HG02970 (cell line): ENCODE results near the gene ZBTB21.
"Not testable (repeated sequence)": the region's sequence is repeated elsewhere in the genome, so short reads cannot be mapped to it uniquely, and the experiment has no call there.

Experiments
- ATAC-seq: cut with Tn5 transposase; IDR thresholded peaks from one replicate; pipeline ENCODE4 v1.9.1; 2021; ENCODE audit warnings: mild to moderate bottlenecking, moderate library complexity, moderate number of reproducible peaks; ENCODE audit not compliant: unreplicated experiment, low FRiP score

The ZBTB21 gene

DNA sequence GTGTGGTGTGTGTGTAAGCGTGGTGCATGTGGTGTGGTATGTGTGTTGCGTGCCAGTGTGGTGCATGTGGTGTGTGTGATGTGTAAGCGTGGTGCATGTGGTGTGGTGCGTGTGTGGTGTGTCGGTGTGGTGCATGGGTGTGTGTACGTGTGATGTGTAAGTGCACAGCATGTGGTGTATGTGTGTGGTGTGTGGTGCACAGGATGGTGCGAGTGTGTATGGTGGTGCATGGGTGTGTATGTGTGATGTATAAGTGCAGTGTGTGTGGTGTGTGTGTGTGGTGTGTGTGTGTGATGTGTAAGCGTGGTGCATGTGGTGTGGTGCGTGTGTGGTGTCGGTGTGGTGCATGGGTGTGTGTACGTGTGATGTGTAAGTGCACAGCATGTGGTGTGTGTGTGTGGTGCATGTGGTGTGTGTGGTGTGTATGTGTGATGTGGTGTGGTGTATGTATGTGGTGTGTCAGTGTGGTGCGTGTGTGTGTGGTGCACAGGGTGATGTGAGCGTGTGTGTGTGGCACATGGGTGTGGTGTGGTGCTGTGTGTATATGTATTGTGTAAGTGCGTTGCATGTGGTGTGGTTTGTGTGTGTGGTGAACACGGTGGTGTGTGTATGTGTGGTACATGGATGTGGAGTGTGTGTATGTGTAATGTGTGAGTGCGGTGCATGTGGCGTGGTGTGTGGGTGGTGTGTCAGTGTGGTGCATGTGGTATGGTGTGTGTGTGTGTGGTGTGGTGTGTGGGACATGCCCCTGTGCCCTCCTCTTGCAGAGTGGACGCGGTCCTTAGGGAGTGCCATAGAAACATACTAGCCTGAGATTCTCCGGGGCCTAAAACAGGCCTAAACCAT, 55.3 kb downstream of the ZBTB21 start:
- ATAC-seq = no peak

DNA sequence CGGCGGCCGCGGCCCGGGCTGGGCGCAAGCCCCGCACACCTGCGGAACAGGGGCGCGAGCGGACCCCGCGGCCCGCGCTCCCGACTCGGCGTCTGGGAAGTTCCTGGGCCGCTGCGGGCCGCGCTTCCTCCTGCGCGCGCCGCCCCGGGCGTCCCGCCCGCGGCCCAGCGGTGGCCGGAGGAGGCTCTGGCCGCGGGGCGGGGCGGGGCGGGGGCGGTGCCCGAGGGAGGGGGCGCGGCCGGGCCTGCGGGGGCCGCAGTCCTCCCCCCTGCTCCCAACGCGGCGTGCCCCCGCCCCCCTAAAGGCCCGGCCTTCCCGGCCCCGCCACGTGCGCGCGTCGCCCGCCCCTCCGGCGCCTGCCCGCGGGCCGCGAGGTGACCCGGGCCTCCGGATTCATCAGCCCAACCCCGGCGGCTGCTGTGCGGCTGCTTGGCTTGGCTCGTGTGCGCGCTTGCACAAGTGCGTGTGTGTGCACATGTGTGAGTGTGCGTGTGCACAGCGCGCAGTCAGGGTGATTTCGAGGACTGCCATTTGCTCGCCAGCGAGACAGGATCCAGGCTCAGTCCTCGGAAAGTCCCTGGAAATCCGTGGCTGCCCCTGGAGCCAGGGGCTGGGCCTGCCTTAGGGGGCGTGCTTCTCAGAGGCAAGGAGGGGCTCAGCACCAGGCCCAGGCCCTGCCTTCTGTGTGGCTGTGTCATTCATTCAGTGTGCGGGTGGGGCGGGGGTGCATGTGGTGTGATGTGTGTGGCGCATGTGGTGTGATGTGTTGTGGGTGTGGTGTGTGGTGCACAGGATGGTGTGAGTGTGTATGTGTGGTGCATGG, 56.1 kb downstream of the ZBTB21 start, which contains the start of gene C2CD2:
C2CD2 (minus strand) TSS at position 188 of the 823 bp plus-strand sequence. CDS start 370 bp downstream, outside the sequence.
- ATAC-seq = peak; percentile 43

DNA sequence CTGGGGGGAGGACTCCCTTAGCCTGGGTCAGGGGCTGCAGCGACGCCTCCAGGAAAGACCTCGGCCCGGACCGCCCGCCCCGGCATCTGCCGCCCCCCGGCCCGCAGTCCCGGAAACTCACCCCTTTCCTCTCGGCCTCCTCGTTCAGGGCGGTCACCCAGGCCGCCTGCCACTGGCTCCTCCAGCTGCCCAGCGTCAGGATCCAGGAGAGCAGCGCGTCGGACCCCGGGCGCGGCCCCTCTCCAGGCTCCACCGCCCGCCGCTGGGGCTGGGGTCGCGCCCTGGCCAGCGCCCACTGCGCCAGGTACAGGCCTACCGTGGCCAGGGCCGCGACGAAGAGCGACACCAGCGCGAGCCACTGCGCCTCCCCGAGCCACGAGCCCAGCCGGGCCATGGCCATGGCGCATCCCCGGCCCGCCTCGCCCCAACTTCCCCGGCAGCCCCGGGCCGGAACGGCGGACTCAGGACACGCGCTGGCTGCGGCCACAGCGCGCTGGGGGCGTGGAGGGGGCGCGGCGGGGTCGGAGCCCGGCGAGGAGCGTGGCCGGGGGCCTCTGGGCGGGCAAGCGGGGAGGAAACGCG, 56.8 kb downstream of the ZBTB21 start:
- ATAC-seq = peak; percentile 17

DNA sequence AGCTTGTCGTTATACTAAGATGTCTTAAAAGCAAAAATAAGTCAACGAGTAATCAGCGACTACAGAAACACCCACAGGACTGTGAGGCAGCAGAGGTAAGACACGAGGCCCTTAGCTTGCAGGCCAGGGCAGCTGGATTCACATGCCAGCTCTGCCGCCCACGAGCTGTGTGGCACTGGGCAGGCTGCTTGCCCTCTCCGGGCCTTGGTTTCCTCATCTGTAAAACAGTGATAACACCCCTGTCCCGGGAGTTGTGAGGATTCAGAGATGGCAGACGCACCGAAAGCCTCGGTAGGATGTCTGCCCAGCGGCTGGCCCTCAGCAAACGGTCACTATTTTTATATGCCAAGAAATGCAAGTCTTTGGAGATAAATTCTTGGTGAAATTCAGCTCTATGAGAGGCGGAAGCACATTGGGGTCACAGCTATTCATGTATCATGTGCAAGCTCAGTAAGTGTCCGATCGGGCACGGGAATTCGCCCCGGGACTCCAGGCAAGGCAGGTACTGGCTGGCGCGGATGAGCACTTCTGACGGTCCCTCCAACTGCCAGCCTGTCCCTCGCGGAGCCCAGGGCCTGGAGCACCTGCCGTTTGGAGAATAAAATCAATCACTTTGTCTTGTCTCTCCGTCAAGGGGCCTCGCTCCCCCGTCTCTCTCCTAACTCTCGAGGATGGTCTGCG, 57.5 kb downstream of the ZBTB21 start:
- ATAC-seq = no peak

DNA sequence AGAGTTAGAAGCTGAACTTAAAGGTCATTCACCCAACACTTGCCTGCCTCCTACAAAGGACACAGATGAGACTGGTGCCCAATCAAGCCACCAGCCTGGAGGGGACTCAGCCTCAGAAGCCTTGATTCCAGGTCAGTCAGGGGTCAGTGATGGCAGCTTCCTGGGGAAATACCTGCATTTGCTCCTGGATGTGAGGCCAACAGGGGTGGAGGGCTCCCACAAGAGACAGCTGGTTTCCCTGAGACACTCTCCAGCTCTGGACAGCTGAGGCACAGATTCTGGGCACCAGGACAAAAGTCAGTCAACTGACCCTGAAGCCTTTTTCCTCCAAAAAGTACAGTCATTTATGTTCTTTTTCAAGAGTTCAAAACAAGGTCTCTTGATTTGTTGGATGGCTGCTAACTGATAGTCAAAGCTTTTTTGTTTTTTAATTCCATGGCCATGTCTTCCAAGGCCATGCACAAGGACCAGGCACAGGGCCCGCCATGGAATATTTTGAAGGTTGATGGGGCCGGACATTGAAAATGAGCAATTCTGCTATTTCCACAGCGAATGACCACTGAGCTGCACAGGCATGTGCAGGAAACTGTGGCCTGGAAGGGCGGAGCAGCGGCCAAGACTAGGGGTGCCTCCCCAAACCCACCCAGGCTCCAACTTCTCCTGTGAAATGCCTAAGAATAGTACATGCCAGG, 58.1 kb downstream of the ZBTB21 start:
- no peak for ATAC-seq

DNA sequence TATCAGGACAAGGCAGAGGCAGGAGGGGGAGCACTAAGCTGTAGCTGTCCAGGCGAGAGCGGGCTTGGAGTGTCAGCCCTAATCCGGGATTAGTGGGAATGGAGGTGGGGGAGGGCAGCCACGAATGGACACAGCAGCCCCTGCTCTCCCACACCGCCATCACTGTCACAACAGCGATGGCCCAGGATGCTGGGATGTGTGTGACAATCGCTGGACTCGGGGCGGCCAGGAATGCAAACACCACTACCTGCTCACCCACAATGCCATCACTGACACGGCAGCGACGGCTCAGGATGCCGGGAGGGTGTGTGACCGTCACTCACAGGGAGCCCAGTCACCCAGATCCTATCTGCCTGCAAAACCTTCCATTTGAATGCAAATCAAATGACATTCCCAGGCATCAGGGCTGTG, 59.2 kb downstream of the ZBTB21 start:
- ATAC-seq = no peak

DNA sequence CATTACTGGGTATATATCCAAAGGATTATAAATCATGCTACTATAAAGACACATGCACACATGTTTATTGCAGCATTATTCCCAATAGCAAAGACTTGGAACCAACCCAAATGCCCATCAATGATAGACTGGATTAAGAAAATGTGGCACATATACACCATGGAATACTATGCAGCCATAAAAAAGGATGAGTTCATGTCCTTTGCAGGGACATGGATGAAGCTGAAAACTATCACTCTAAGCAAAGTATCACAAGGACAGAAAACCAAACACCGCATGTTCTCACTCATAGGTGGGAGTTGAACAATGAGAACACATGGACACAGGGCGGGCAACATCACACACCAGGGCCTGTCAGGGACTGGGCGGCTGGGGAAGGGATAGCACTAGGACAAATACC, 60.5 kb downstream of the ZBTB21 start:
- not testable (repeated sequence) for ATAC-seq

DNA sequence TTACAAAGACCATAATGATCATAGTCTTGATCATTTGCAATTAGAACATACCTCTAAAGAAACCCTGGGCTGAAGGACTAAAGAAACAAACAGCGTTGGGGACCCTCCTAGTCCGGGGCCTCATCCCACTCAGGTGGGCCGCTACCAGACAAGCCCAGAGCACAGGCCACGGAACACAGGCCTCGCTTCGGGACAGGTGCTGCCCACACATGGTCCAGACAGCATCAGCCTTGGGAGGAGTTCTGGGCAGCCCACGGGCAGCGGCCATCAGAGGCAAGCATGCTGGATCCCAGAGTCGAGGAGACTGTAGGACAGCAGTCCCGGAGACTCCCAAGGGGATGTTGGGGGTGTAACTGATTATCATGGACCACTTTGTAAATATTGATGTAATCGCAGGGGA, 61.3 kb downstream of the ZBTB21 start:
- ATAC-seq = no peak

DNA sequence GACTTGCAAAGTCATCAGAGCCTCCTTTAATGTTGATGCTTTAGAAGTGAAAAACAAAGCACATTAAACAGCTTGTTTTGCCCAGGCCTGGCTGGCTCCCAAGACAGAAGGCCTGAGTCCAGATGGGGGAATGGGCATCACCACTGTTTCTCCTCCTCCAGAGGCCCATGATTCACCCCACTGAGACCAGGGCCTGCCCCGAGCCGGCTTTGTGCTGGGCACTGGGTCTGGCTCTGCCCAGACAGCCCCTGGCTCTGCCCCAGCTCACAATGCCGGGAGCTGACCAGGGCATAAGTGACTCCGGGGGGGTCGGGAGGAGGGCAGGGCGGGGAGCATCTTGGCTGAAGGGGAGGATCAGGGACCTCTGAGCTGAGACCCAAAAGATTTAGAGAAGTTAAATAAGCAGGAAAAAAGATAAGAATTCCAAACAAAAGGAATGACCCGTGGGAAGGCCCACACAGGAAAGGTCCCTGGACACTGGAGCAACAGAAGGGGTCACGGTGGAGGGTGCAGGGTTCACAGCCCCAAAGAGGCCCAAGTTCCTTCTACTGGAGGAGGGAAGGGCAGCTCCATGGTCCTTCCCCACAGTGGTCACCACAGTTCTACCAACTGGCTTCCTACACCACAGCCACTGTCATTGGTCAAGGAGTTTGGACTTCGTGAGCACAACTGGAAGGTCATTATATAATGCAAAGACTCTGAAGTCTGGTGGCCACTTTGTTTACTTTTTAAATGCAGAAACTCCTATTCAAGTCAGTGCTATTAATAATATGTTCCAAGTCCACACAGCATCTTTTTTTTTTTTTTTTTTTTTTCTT, 61.9 kb downstream of the ZBTB21 start:
- ATAC-seq = no peak

DNA sequence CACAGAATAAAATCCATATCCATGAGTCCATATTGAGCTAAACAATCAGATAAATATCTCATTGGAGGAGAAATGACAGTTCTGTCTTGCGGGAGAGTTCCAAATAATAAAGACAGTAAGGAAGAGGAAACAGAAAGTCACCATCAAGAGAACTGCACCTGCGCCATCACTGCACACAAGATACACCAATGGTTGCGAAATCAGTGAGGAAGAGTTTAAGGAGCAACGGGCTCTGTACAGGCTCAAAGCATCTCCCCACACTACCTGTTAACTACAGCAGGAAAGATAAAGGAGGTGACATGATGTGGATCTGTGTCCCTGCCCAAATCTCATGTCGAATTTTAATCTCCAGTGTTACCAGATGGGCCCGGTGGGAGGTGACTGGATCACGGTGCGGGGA, 64.2 kb downstream of the ZBTB21 start:
- no peak for ATAC-seq

DNA sequence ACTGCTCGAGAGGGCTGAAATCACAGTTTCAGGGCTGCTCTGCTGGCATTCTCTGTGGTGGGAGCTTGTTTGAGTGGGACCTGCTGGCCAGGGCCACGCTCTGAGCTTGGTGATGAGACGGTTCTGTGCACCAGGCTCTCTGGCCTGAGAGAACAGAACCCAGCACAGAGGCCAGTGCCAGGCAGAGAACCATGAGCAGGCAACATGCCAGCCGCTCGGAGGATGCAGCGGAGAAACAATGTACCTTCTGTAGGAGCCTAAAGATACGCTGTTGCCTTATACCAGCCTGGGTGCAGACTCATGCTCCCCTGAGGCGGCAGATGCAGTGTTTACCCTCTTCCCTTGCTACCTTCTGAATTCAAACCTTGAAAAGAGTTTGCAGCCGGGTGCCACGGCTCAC, 66.3 kb downstream of the ZBTB21 start:
- no peak for ATAC-seq

DNA sequence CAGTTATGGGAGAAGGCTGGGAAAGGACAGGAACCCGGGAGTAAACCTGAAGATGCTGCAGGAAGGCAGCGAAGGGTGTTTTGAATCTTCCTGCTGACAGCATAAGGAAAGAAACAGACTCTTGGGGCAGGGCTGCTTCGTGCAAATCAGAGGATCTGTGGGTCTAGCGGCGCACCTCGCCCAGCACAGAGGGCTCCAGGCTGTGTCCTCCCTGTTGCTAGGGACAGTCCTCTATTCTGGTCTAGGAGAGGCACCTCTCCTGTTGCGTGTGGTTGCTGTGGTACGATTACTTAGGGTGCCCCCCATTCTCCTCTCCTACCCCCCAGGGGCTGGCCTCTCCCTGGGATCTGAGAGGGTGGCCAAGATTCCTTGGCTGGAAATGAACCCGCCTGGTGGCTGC, 67.7 kb downstream of the ZBTB21 start:
- no peak for ATAC-seq

DNA sequence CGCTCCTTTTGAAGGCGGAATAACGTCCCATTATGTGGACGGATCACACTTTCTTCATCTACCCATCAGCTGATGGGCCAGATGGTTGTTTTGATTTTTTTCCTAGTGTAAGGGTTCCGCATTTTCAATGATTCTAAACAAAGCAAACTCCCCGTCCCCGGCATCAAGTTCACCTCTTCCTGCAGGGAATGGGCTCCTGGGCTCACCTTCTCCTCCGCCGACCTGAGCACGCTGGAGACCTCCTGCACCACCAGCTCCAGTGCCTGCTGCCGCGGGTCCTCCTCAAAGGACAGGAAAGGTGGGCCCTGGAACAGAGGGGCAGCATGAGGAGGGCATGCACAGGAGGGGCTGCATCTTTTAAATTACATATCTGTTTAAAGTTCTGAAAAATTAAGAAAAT, 68.2 kb downstream of the ZBTB21 start:
- ATAC-seq = no peak

DNA sequence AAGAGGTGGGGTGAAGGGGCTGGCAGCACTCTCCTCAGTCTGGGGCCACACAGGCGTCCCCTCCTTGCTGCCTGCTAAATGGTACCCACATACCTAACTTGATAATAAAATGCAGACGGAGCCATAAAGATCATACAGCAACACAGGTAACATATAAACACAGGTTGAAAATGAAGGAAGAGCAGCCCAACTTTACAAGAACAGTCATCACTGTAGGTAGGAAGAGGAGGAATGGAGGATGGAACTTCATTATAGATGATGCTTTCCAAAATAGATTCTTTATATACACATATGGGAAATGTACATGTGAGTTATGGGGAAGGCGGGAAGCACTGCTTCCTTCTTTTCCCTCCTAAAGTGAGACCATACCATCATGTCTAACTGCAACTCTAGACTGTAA, 69.7 kb downstream of the ZBTB21 start:
- ATAC-seq = no peak

DNA sequence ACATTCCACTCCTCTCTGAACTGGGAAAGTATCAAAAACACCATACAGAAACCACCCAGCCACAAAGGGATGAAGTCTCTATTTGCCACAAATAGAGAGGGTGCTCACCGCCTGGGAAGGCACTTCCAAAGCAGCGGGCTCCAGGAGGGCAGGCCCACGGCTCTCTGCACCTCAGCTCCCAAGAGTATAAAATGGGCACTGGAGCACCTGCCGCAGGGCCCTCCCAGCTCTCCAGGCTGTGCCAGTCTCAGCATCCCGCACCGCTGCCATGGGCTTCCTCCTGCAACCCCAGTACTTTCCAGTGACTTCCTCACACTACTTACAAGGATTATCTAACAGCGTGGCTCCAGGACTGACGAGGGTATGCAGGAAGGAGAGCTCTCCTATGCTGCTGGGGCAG, 70.8 kb downstream of the ZBTB21 start:
- no peak for ATAC-seq
